Glutamatergic neuron (in vitro differentiated cells): ENCODE results near the gene PTPRR. TPM values are rescaled to one million over a fixed set of nuclear protein-coding genes. Genes with fewer than 3 reads are reported as not detected.

Experiments used
- DNase-seq: peaks from one replicate; pipeline ENCODE4 v3.0.0; 2022
- H3K27ac Mint-ChIP-seq: one replicate; pipeline ENCODE4 v1.8.0; 2020; ENCODE audit warnings: mild to moderate bottlenecking, mixed read lengths, inconsistent platforms; ENCODE audit not compliant: unreplicated experiment
- H3K27me3 Mint-ChIP-seq: one replicate; pipeline ENCODE4 v1.8.0; 2020; ENCODE audit warnings: mild to moderate bottlenecking, moderate library complexity, mixed read lengths, inconsistent platforms; ENCODE audit not compliant: unreplicated experiment
- H3K36me3 Mint-ChIP-seq: one replicate; pipeline ENCODE4 v1.8.0; 2020; ENCODE audit warnings: mild to moderate bottlenecking, mixed read lengths, inconsistent platforms; ENCODE audit not compliant: unreplicated experiment
- H3K4me1 Mint-ChIP-seq: one replicate; pipeline ENCODE4 v1.8.0; 2020; ENCODE audit warnings: mild to moderate bottlenecking, low read depth, mixed read lengths, inconsistent platforms; ENCODE audit not compliant: unreplicated experiment
- H3K4me3 Mint-ChIP-seq: one replicate; pipeline ENCODE4 v1.8.0; 2020; ENCODE audit warnings: mild to moderate bottlenecking, mixed read lengths, inconsistent platforms; ENCODE audit not compliant: unreplicated experiment
- H3K9me3 Mint-ChIP-seq: one replicate; pipeline ENCODE4 v1.8.0; 2020; ENCODE audit warnings: mild to moderate bottlenecking, moderate library complexity, mixed read lengths, inconsistent platforms; ENCODE audit not compliant: unreplicated experiment
- CTCF ChIP-seq: fragments of 200-600 bp; sonication (generic); IDR thresholded peaks from one replicate; pipeline ENCODE4 v1.5.0; 2021; ENCODE audit not compliant: partially characterized antibody, unreplicated experiment
- total RNA-seq: library from RNA; stranded (reverse); fragmentation: NEBNext Ultra II Directional; extraction: Animal tissue kit (Norgen Biotek cat#: 25700); gene quantifications from one replicate; pipeline ENCODE4 v1.2.1, GENCODE V29; 2021; ENCODE audit not compliant: unreplicated experiment

The PTPRR gene
- total RNA-seq, 1 donor from 2014 or later: 0.34 TPM

DNA sequence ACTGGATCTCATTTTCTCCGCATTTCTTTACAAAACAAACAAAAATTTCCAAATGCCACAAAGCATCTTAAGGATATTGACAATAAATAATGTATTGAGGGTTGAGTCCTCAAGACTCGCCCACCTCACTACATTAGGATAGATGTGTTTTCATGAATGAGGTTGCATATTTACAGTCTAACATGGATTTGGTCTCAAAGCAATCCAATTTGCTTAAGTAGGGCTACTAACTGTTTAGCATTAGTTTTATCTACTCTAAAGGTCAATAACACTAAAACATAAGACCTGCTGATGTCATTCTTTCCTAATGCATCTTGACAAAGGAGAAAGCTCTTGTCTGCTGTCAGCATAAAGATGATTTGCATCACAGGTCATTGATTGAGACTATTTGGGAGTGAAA lies 82.4 kb downstream of the PTPRR start:
- Mint-ChIP-seq H3K36me3 (no peaks in the 10 kb centered on the region), H3K27ac (no peak overlapping the region), H3K4me1 (no peaks in the 10 kb centered on the region), H3K27me3 (no peaks in the 10 kb centered on the region), H3K9me3 (no peaks in the 10 kb centered on the region), H3K4me3 (no peak overlapping the region)
- TF ChIP-seq CTCF: no peak
- DNase-seq: no peak

GRCh38 chr12:70837026-70837425 lies 83.5 kb downstream of the PTPRR start:
- no peaks in the 10 kb centered on the region for H3K27me3 Mint-ChIP-seq
- H3K27ac Mint-ChIP-seq: no peak overlapping the region
- DNase-seq: no peak
- H3K9me3 Mint-ChIP-seq: no peaks in the 10 kb centered on the region
- no peak overlapping the region for H3K4me3 Mint-ChIP-seq
- H3K4me1 Mint-ChIP-seq: no peaks in the 10 kb centered on the region
- no peak for TF ChIP-seq CTCF
- no peaks in the 10 kb centered on the region for H3K36me3 Mint-ChIP-seq

DNA sequence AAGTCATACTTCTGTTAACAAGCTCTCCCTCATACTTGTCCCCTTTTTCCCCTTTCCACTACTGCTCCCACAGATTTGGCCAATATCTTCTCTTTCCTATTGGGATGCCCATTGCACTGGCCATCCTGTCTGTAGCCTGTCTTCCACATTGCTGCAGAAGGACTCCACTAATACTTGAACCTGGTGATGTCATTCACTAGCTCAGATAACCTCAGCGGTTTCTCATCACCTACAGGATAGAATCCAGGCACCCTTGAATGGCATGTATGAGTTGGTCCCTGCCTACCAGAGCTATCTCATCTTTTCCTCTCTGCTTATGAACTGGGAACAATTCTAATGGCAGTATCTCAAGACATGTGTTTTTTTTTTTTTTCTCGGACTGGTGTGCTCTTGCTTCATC lies 84.6 kb downstream of the PTPRR start:
- Mint-ChIP-seq H3K27me3 (no peaks in the 10 kb centered on the region), H3K4me1 (no peaks in the 10 kb centered on the region), H3K36me3 (no peaks in the 10 kb centered on the region), H3K27ac (no peak overlapping the region), H3K4me3 (no peak overlapping the region), H3K9me3 (no peaks in the 10 kb centered on the region)
- TF ChIP-seq CTCF: no peak
- DNase-seq: no peak

- Mint-ChIP-seq H3K27ac (no peak overlapping the region), H3K4me3 (no peak overlapping the region), H3K27me3 (no peaks in the 10 kb centered on the region), H3K9me3 (no peaks in the 10 kb centered on the region), H3K4me1 (no peaks in the 10 kb centered on the region), H3K36me3 (no peaks in the 10 kb centered on the region)
- no peak for TF ChIP-seq CTCF
- DNase-seq: no peak
These were observed 89.0 kb downstream of the PTPRR start for GRCh38 chr12:70831543-70831942.

DNA sequence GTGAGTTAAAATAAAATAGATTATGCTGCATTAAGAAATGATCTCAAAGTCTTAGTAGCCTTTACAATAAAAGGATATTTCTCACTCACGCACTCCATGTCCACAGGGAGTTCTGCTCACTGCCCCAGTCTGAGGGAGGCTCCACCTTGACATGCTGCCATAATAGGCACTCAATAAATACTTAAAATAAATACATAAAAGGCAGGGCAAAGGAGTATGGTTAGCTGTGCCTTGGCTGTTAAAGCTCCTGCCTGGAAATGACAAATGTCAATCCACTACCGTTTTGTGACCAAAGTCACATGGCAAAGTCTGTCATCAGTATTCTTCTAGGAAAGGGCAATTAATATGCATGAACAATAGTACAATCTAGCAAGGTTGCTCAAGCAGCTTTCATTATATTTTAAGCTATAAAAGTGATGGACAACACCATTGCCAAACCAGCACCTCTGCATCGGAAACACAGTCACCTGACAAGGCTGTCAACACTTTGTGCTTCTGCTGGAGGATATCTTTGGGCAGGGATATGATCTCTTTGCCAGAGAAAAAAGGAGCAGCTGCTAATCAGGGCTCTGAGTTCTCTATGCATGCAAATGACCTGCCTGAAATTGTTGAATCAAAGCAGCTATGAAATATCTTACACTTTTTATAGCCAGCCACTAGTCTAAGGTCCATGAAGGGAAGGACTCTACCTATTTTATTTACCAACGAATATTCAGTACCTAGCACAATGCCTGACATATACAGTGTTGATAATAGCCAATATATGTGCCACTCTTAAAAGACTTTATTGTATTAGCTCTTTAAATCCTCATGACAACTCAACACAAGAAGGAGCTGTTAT lies 90.1 kb downstream of the PTPRR start:
- DNase-seq: no peak
- Mint-ChIP-seq H3K4me1 (no peaks in the 10 kb centered on the region), H3K27me3 (no peaks in the 10 kb centered on the region), H3K27ac (no peak overlapping the region), H3K4me3 (no peak overlapping the region), H3K9me3 (no peaks in the 10 kb centered on the region), H3K36me3 (no peaks in the 10 kb centered on the region)
- TF ChIP-seq CTCF: no peak
